ENCODE data around the gene XRCC3.

DNA sequence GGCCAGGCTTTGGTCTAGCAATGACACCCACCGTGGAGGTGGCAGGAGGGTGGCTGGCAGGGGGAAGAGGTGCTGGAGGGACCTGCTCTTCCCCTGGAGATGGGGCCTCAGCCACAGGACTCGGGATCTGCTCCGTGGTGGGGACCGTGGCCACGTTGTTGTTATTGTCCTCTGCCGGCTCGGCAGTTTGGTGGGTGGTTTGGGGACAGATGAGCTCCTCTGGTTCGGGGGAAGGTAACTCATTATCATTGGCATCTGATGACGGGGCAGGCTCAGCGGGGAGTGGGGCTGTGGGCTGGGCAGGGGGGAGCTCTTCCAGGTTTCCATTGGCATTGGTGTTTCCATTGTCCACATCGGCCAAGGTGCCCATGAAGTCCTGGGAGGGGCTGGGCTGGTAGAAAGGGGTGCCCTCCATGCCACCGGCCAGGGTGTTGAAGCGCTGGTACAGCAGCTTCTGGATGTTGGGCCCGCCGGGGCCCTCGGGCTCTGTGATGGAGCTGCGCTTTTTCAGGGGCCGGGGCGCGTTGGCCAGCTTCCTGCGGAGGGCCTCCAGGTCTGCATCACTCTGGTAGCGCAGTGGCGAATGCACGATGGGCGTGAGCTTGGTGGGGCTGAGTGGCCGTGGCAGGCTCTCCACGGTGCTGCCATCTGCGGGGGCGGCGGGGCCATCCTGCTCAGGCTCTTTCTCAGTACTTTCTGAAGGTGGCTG, 24.7 kb upstream of the XRCC3 start:
- TF ChIP-seq POLR2A (IDR thresholded peaks at IDR 0.05) (no peak), EP300 (IDR thresholded peaks at IDR 0.05) (no peak)
- TF ChIP-seq, protein P1, sequence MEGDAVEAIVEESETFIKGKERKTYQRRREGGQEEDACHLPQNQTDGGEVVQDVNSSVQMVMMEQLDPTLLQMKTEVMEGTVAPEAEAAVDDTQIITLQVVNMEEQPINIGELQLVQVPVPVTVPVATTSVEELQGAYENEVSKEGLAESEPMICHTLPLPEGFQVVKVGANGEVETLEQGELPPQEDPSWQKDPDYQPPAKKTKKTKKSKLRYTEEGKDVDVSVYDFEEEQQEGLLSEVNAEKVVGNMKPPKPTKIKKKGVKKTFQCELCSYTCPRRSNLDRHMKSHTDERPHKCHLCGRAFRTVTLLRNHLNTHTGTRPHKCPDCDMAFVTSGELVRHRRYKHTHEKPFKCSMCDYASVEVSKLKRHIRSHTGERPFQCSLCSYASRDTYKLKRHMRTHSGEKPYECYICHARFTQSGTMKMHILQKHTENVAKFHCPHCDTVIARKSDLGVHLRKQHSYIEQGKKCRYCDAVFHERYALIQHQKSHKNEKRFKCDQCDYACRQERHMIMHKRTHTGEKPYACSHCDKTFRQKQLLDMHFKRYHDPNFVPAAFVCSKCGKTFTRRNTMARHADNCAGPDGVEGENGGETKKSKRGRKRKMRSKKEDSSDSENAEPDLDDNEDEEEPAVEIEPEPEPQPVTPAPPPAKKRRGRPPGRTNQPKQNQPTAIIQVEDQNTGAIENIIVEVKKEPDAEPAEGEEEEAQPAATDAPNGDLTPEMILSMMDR (IDR thresholded peaks at IDR 0.05), result no peak
